Stimulated activated CD4-positive, alpha-beta T cell treated with anti-CD3 and anti-CD28 coated beads, Interleukin-1b, Interleukin-23, amount 100 ng/mL, for 48 hours (primary cell): ENCODE measurements around the gene PSMC6.
"Not testable (repeated sequence)": the region's sequence is repeated elsewhere in the genome, so short reads cannot be mapped to it uniquely, and the experiment has no call there.

Experiments used
- DNase-seq: peaks from one replicate; pipeline ENCODE4 v3.0.0-alpha.2; 2020

The PSMC6 gene

GRCh38 chr14:52723514-52724359, 16.7 kb downstream of the PSMC6 start:
- DNase-seq, result no peak

GRCh38 chr14:52724360-52724644, 17.3 kb downstream of the PSMC6 start:
- DNase-seq, result no peak

GRCh38 chr14:52727509-52727908, 20.5 kb downstream of the PSMC6 start:
- not testable (repeated sequence) for DNase-seq

GRCh38 chr14:52729035-52729434, 22.0 kb downstream of the PSMC6 start:
- DNase-seq, result not testable (repeated sequence)

GRCh38 chr14:52729585-52729924, 22.6 kb downstream of the PSMC6 start:
- DNase-seq, result no peak

GRCh38 chr14:52729925-52730708, 23.1 kb downstream of the PSMC6 start, which contains the start of gene STYX:
STYX (plus strand) TSS chr14:52730166; CDS start chr14:52730475, 309 bp downstream.
- DNase-seq, result peak; percentile 98

- DNase-seq, result no peak
Measured at GRCh38 chr14:52730709-52731111, 23.7 kb downstream of the PSMC6 start.

- DNase-seq, result no peak
Measured at GRCh38 chr14:52733824-52734223, 26.8 kb downstream of the PSMC6 start.

- no peak for DNase-seq
Measured at GRCh38 chr14:52735921-52736489, 29.0 kb downstream of the PSMC6 start.

GRCh38 chr14:52738409-52738808, 31.4 kb downstream of the PSMC6 start:
- no peak for DNase-seq

- no peak for DNase-seq
Measured at GRCh38 chr14:52740751-52741150, 33.8 kb downstream of the PSMC6 start.

- DNase-seq, result no peak
Measured at GRCh38 chr14:52741865-52742264, 34.9 kb downstream of the PSMC6 start.

- DNase-seq, result no peak
Measured at GRCh38 chr14:52748647-52749292, 41.8 kb downstream of the PSMC6 start.

- DNase-seq, result no peak
Measured at GRCh38 chr14:52755607-52756316, 48.8 kb downstream of the PSMC6 start.

- no peak for DNase-seq
Measured at GRCh38 chr14:52759145-52759544, 52.1 kb downstream of the PSMC6 start.

GRCh38 chr14:52762923-52763322, 55.9 kb downstream of the PSMC6 start:
- DNase-seq, result not testable (repeated sequence)

GRCh38 chr14:52767058-52767833, 60.2 kb downstream of the PSMC6 start:
- DNase-seq, result no peak

- no peak for DNase-seq
Measured at GRCh38 chr14:52769887-52770286, 62.9 kb downstream of the PSMC6 start.

- DNase-seq, result no peak
Measured at GRCh38 chr14:52776816-52777215, 69.8 kb downstream of the PSMC6 start.
